Measurements from ENCODE around the gene MPHOSPH9. TPM values are rescaled to one million over a fixed set of nuclear protein-coding genes. Genes with fewer than 3 reads are reported as not detected.

MPHOSPH9 gene
- total RNA-seq, 1 experiment from 2014 or later = 72.3 TPM

- H3K27me3 ChIP-seq (ENCODE audit: control insufficient read depth, insufficient read depth, low read length) = no peaks in the 10 kb centered on the region
- no TSS peak for BruUV-seq (replicated peaks)
- POLR2A ChIA-PET = interaction anchor here (0.6 kb wide), 2 partner anchors 11 to 14 kb away, joined by 3 read pairs; no protein-coding TSS in a partner anchor
- in situ Hi-C loops (cut with HindIII; ENCODE audit: low pct_unique_long_range_greater_than_20kb, low sequenced_read_pairs) (no loop called here), intact Hi-C loops (cut with micrococcal nuclease; ENCODE audit: unreplicated experiment) (no loop called here)
- TF ChIP-seq POLR2AphosphoS5 (IDR thresholded peaks at IDR 0.05; ENCODE audit: low read depth, low read length) (no peak), SIN3A (IDR thresholded peaks at IDR 0.05; ENCODE audit: borderline replicate concordance, insufficient read depth, low read depth, low read length) (no peak), REST (IDR thresholded peaks at IDR 0.05; ENCODE audit: insufficient read depth in 1 of 2, low read depth in 2 of 2, low read length in 1 of 2) (no peak), CTCF (IDR thresholded peaks at IDR 0.05) (no peak), TCF7L2 (IDR thresholded peaks at IDR 0.05; ENCODE audit: low read depth, low read length) (no peak)
- H3K4me1 ChIP-seq (ENCODE audit: control insufficient read depth, insufficient read depth, low read length) = peaks cover 22% of the 10 kb centered on the region
- peaks cover 3% of the 10 kb centered on the region for H3K36me3 ChIP-seq (ENCODE audit: control insufficient read depth, insufficient read depth, low read length)
- H3K4me3 ChIP-seq (ENCODE audit: low read depth in 2 of 2, low read length in 2 of 2) = no peak overlapping the region
- CTCF ChIA-PET = interaction anchor here (0.6 kb wide), 1 partner anchor 24 kb away, joined by 4 read pairs; no protein-coding TSS in a partner anchor
- peak; percentile 40 for ATAC-seq
- DNase-seq (ENCODE audit: low read depth, low spot score) = no peak
- H3K27ac ChIP-seq (ENCODE audit: low read length) = peak overlapping the region; percentile 85
- H3K9me3 ChIP-seq (ENCODE audit: control insufficient read depth, insufficient read depth, low read depth, low read length) = no peaks in the 10 kb centered on the region
These were observed 18.6 kb upstream of the MPHOSPH9 start for GRCh38 chr12:123251403-123252076.

GRCh38 chr12:123250471-123251383, 17.8 kb upstream of the MPHOSPH9 start:
- in situ Hi-C loops (cut with HindIII; ENCODE audit: low pct_unique_long_range_greater_than_20kb, low sequenced_read_pairs) = no loop called here
- no peak overlapping the region for H3K4me3 ChIP-seq (ENCODE audit: low read depth in 2 of 2, low read length in 2 of 2)
- BruUV-seq (replicated peaks) = no TSS peak
- POLR2A ChIA-PET = interaction anchor here (0.6 kb wide), 1 partner anchor 10 kb away, joined by 3 read pairs; no protein-coding TSS in a partner anchor
- intact Hi-C loops (cut with micrococcal nuclease; ENCODE audit: unreplicated experiment) = no loop called here
- ATAC-seq = peak; percentile 55
- DNase-seq (ENCODE audit: low read depth, low spot score) = no peak
- CTCF ChIA-PET = interaction anchor here (0.6 kb wide), 1 partner anchor 25 kb away, joined by 4 read pairs; no protein-coding TSS in a partner anchor
- H3K27ac ChIP-seq (ENCODE audit: low read length) = peak overlapping the region; percentile 85
- H3K4me1 ChIP-seq (ENCODE audit: control insufficient read depth, insufficient read depth, low read length) = peaks cover 22% of the 10 kb centered on the region
- H3K36me3 ChIP-seq (ENCODE audit: control insufficient read depth, insufficient read depth, low read length) = peaks cover 3% of the 10 kb centered on the region; the same call in 1 of the 2 replicates
- H3K9me3 ChIP-seq (ENCODE audit: control insufficient read depth, insufficient read depth, low read depth, low read length) = no peaks in the 10 kb centered on the region
- H3K27me3 ChIP-seq (ENCODE audit: control insufficient read depth, insufficient read depth, low read length) = no peaks in the 10 kb centered on the region
- TF ChIP-seq SIN3A (IDR thresholded peaks at IDR 0.05; ENCODE audit: borderline replicate concordance, insufficient read depth, low read depth, low read length) (no peak), POLR2AphosphoS5 (IDR thresholded peaks at IDR 0.05; ENCODE audit: low read depth, low read length) (no peak), CTCF (IDR thresholded peaks at IDR 0.05) (no peak), REST (IDR thresholded peaks at IDR 0.05; ENCODE audit: insufficient read depth in 1 of 2, low read depth in 2 of 2, low read length in 1 of 2) (no peak)
